B cell (primary cell): ENCODE measurements around the gene BCAM.

Source experiments
- EZH2 ChIP-seq: IDR thresholded peaks from 2 replicates; pipeline ENCODE4 v1.6.1; 2012; ENCODE audit warnings: borderline replicate concordance, low read depth, mild to moderate bottlenecking, moderate library complexity, low read length; ENCODE audit not compliant: insufficient read depth, poor library complexity, severe bottlenecking
- TF ChIP-seq, protein P1 (sequence below): fragments of 200-600 bp; IDR thresholded peaks from one replicate; pipeline ENCODE4 v1.8.0; 2022; ENCODE audit warnings: antibody characterized with exemption, mild to moderate bottlenecking

DNA sequence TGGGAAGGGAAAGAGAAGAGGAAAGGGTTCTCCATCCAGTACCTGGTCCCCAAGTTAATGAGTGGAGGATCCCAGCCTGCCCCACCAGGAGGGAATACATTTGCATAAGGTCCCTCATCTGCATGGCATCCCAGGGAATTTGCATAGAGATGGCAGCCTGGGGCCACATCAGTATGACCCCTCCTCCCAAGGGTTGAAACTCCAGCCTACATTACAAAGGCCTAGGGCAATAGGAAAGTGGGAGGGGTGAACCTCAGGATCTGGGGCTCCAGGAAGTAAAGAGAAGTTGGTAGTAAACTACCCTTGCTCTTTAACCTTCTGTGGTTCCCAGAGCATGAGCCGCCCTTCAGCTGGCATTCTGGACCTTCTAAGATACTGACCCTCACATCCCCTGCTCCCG is 30.4 kb downstream of the BCAM start:
- TF ChIP-seq, protein P1, sequence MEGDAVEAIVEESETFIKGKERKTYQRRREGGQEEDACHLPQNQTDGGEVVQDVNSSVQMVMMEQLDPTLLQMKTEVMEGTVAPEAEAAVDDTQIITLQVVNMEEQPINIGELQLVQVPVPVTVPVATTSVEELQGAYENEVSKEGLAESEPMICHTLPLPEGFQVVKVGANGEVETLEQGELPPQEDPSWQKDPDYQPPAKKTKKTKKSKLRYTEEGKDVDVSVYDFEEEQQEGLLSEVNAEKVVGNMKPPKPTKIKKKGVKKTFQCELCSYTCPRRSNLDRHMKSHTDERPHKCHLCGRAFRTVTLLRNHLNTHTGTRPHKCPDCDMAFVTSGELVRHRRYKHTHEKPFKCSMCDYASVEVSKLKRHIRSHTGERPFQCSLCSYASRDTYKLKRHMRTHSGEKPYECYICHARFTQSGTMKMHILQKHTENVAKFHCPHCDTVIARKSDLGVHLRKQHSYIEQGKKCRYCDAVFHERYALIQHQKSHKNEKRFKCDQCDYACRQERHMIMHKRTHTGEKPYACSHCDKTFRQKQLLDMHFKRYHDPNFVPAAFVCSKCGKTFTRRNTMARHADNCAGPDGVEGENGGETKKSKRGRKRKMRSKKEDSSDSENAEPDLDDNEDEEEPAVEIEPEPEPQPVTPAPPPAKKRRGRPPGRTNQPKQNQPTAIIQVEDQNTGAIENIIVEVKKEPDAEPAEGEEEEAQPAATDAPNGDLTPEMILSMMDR = no peak
- no peak for TF ChIP-seq EZH2
